ENCODE data around the gene IFNA17.
"Not testable (repeated sequence)": the region's sequence is repeated elsewhere in the genome, so short reads cannot be mapped to it uniquely, and the experiment has no call there.

Gene IFNA17

GRCh38 chr9:21210311-21210710 is 17.7 kb downstream of the IFNA17 start:
- Histone ChIP-seq H3K4me2 (no peak overlapping the region), H3K4me3 (no peak overlapping the region), H3K9ac (no peak overlapping the region), H4K20me1 (no peaks in the 10 kb centered on the region), H3K4me1 (no peaks in the 10 kb centered on the region), H3K9me3 (no peaks in the 10 kb centered on the region), H3K27ac (no peak overlapping the region), H3K36me3 (no peaks in the 10 kb centered on the region), H3K27me3 (no peaks in the 10 kb centered on the region)
- TF ChIP-seq Cebpa-rat (IDR thresholded peaks at IDR 0.05): no peak

GRCh38 chr9:21207043-21207442 is 21.0 kb downstream of the IFNA17 start, which contains the start of gene IFNA10:
Gene IFNA10 (minus strand): TSS chr9:21207143. CDS start chr9:21207097, 46 bp downstream.
- H3K36me3 ChIP-seq, H3K27me3 ChIP-seq, H3K4me2 ChIP-seq, H3K4me3 ChIP-seq, H3K9me3 ChIP-seq, H3K27ac ChIP-seq, H3K9ac ChIP-seq, H3K4me1 ChIP-seq, H4K20me1 ChIP-seq: not testable (repeated sequence)

- Histone ChIP-seq H3K4me1 (no peaks in the 10 kb centered on the region), H3K27me3 (no peaks in the 10 kb centered on the region), H3K4me3 (no peak overlapping the region), H3K9me3 (peaks cover 5% of the 10 kb centered on the region; the same call in 1 of the 2 replicates), H3K9ac (no peak overlapping the region), H3K4me2 (no peak overlapping the region), H3K27ac (no peak overlapping the region), H3K36me3 (no peaks in the 10 kb centered on the region), H4K20me1 (no peaks in the 10 kb centered on the region)
- TF ChIP-seq Cebpa-rat (IDR thresholded peaks at IDR 0.05): no peak
These were observed 22.8 kb downstream of the IFNA17 start for GRCh38 chr9:21205204-21205603.

GRCh38 chr9:21202105-21202504 is 25.9 kb downstream of the IFNA17 start, which contains the start of gene IFNA7:
Gene IFNA7 (minus strand): TSS chr9:21202205. CDS start chr9:21202165, 40 bp downstream.
- H4K20me1 ChIP-seq, H3K4me2 ChIP-seq, H3K9me3 ChIP-seq: not testable (repeated sequence)

GRCh38 chr9:21194867-21195776 is 32.9 kb downstream of the IFNA17 start:
- not testable (repeated sequence) for H3K4me1 ChIP-seq, H3K4me3 ChIP-seq, H3K36me3 ChIP-seq, H3K9me3 ChIP-seq, H3K9ac ChIP-seq, H3K27ac ChIP-seq, H4K20me1 ChIP-seq, H3K27me3 ChIP-seq
- peak overlapping the region; percentile 12; the same call in 1 of the 2 replicates for H3K4me2 ChIP-seq

More at GRCh38 chr9:21202105-21202504, 25.9 kb downstream of the IFNA17 start, which contains the start of gene IFNA7:
- H3K4me1 ChIP-seq, H3K9ac ChIP-seq, H3K27ac ChIP-seq, H3K4me3 ChIP-seq, H3K36me3 ChIP-seq, H3K27me3 ChIP-seq: not testable (repeated sequence)

- not testable (repeated sequence) for H3K9ac ChIP-seq, H3K4me2 ChIP-seq, H3K9me3 ChIP-seq, H3K27me3 ChIP-seq, H3K4me3 ChIP-seq, H3K27ac ChIP-seq, H4K20me1 ChIP-seq, H3K36me3 ChIP-seq, H3K4me1 ChIP-seq
These were observed 40.5 kb downstream of the IFNA17 start, which contains the start of gene IFNA4 for GRCh38 chr9:21187487-21187886. Gene IFNA4 (minus strand): TSS chr9:21187587. CDS start chr9:21187531, 56 bp downstream.

GRCh38 chr9:21182810-21183736 is 44.9 kb downstream of the IFNA17 start:
- H3K9ac ChIP-seq, H3K27ac ChIP-seq, H4K20me1 ChIP-seq, H3K9me3 ChIP-seq, H3K4me1 ChIP-seq, H3K4me3 ChIP-seq, H3K4me2 ChIP-seq, H3K36me3 ChIP-seq, H3K27me3 ChIP-seq: not testable (repeated sequence)

Measured in BLaER1 (cell line).